H1 (cell line): ENCODE measurements around the gene PIK3C2G. TPM values are rescaled to one million over a fixed set of nuclear protein-coding genes. Genes with fewer than 3 reads are reported as not detected.

Source experiments
- CTCF ChIA-PET: fragments of 300-600 bp; sonication (Branson Sonifier 250); formaldehyde crosslinking; loops from one replicate; lab custom pipeline; 2021; ENCODE audit not compliant: partially characterized antibody; lab: Charles Lee
- POLR2A ChIA-PET: fragments of 300-600 bp; sonication (Branson Sonifier 250); formaldehyde crosslinking; loops from one replicate; lab custom pipeline; 2021; ENCODE audit warnings: inconsistent platforms; ENCODE audit not compliant: partially characterized antibody; lab: Charles Lee
- DNase-seq, 2 experiments: peaks; one replicate each; pipeline versions ENCODE4 v3.0.0 to v3.0.0-alpha.2; 2010 to 2022; ENCODE audit warnings: low spot score in 2 of 2, low read depth in 1 of 2, mixed read lengths in 1 of 2
- FAIRE-seq: peaks from 2 replicates; lab custom pipeline; 2011; peaks lifted over from hg19 to GRCh38; lab: Jason Lieb, UNC
- H2AFZ ChIP-seq: 2 replicates; pipeline ENCODE4 v1.8.1; 2012; ENCODE audit warnings: low read length, inconsistent platforms
- H2AK5ac ChIP-seq: 2 replicates; pipeline ENCODE4 v1.6.1; 2013; ENCODE audit warnings: low read depth, low read length
- H2BK120ac ChIP-seq: replicated peaks from 2 replicates; pipeline ENCODE3; 2013; ENCODE audit warnings: low read depth, low read length, inconsistent platforms
- H2BK12ac ChIP-seq: 2 replicates; pipeline ENCODE4 v1.6.1; 2013; ENCODE audit warnings: low read depth, low read length
- H2BK15ac ChIP-seq: 2 replicates; pipeline ENCODE4 v1.6.1; 2013; ENCODE audit warnings: low read length
- H2BK20ac ChIP-seq: 2 replicates; pipeline ENCODE4 v1.6.1; 2013; ENCODE audit warnings: low read length
- H2BK5ac ChIP-seq: 2 replicates; pipeline ENCODE4 v1.6.1; 2013; ENCODE audit warnings: low read depth, low read length
- H3K14ac ChIP-seq: 2 replicates; pipeline ENCODE4 v1.6.1; 2013; ENCODE audit warnings: inconsistent platforms; ENCODE audit not compliant: insufficient read length
- H3K18ac ChIP-seq: 2 replicates; pipeline ENCODE4 v1.6.1; 2013; ENCODE audit warnings: low read length; ENCODE audit errors: extremely low read depth
- H3K23ac ChIP-seq: 2 replicates; pipeline ENCODE4 v1.6.1; 2013; ENCODE audit warnings: inconsistent platforms; ENCODE audit not compliant: insufficient read length
- H3K23me2 ChIP-seq: 2 replicates; pipeline ENCODE4 v1.6.1; 2013; ENCODE audit warnings: low read depth, low read length
- H3K27ac ChIP-seq: 2 replicates; pipeline ENCODE4 v1.6.1; 2011; ENCODE audit warnings: low read depth, low read length, inconsistent platforms
- H3K27me3 ChIP-seq, 4 experiments: replicated peaks in 1 of 4; 1 replicate in 1 of 4; 2 replicates in 3 of 4; pipeline versions ENCODE4 v1.6.1 to v1.8.1; 2011 to 2013; ENCODE audit warnings: low read length in 3 of 4, mild to moderate bottlenecking in 3 of 4, inconsistent platforms in 2 of 4, mixed read lengths in 2 of 4, moderate library complexity in 1 of 4; ENCODE audit not compliant: control insufficient read depth in 3 of 4, insufficient read depth in 3 of 4; ENCODE audit errors: extremely low read depth in 1 of 4
- H3K36me3 ChIP-seq, 4 experiments: 2 replicates each; pipeline versions ENCODE4 v1.6.1 to v1.8.1; 2011 to 2013; ENCODE audit warnings: mild to moderate bottlenecking in 4 of 4, low read length in 3 of 4, moderate library complexity in 2 of 4, control low read depth in 1 of 4, inconsistent platforms in 1 of 4; ENCODE audit not compliant: insufficient read depth in 4 of 4, control insufficient read depth in 2 of 4
- H3K4ac ChIP-seq: replicated peaks from 2 replicates; pipeline ENCODE3; 2013; ENCODE audit warnings: low read length, low read depth, mixed read lengths, inconsistent platforms; ENCODE audit not compliant: insufficient read length
- H3K4me1 ChIP-seq, 4 experiments: replicated peaks in 1 of 4; 1 replicate in 1 of 4; 2 replicates in 3 of 4; pipeline versions ENCODE4 v1.6.1 to v1.8.1; 2011 to 2013; ENCODE audit warnings: low read length in 3 of 4, inconsistent platforms in 2 of 4, mixed read lengths in 1 of 4; ENCODE audit not compliant: insufficient read depth in 4 of 4, control insufficient read depth in 3 of 4
- H3K4me2 ChIP-seq, 2 experiments: 2 replicates each; pipeline versions ENCODE4 v1.6.1 to v1.8.1; 2011 to 2013; ENCODE audit warnings: low read depth in 2 of 2, low read length in 2 of 2, control low read depth in 1 of 2, inconsistent platforms in 1 of 2, mild to moderate bottlenecking in 1 of 2; ENCODE audit not compliant: insufficient read depth in 1 of 2
- H3K4me3 ChIP-seq, 4 experiments: fragments of 200-600, 300-600 bp in 1 of 4; sonication (generic), shearing (Covaris generic), sonication (Bioruptor Twin) in 1 of 4; 2 replicates each; pipeline versions ENCODE4 v1.5.1 to v1.8.1; 2011 to 2016; ENCODE audit warnings: low read length in 4 of 4, low read depth in 3 of 4, control low read depth in 2 of 4, inconsistent platforms in 2 of 4, mild to moderate bottlenecking in 2 of 4, mixed read lengths in 1 of 4, moderate library complexity in 1 of 4; ENCODE audit not compliant: insufficient read depth in 2 of 4; ENCODE audit errors: extremely low read depth in 1 of 4
- H3K56ac ChIP-seq: replicated peaks from 2 replicates; pipeline ENCODE3; 2013; ENCODE audit warnings: low read depth, mild to moderate bottlenecking, mixed read lengths, low read length, inconsistent platforms; ENCODE audit not compliant: insufficient read length
- H3K79me1 ChIP-seq: 2 replicates; pipeline ENCODE4 v1.6.1; 2013; ENCODE audit warnings: low read depth, low read length, control low read depth
- H3K79me2 ChIP-seq, 2 experiments: 2 replicates each; pipeline versions ENCODE4 v1.6.1 to v1.8.1; 2012 to 2013; ENCODE audit warnings: low read length in 2 of 2, mild to moderate bottlenecking in 2 of 2, inconsistent platforms in 1 of 2; ENCODE audit not compliant: insufficient read depth in 2 of 2, control insufficient read depth in 1 of 2
- H3K9ac ChIP-seq, 4 experiments: replicated peaks in 1 of 4; 1 replicate in 1 of 4; 2 replicates in 3 of 4; pipeline versions ENCODE4 v1.6.1 to v1.8.1; 2011 to 2013; ENCODE audit warnings: low read depth in 3 of 4, low read length in 3 of 4, control low read depth in 2 of 4, mild to moderate bottlenecking in 2 of 4, moderate library complexity in 2 of 4, inconsistent platforms in 1 of 4; ENCODE audit errors: extremely low read depth in 1 of 4
- H3K9me3 ChIP-seq, 2 experiments: 2 replicates each; pipeline versions ENCODE4 v1.6.1 to v1.8.1; 2012 to 2013; ENCODE audit warnings: mild to moderate bottlenecking in 2 of 2, moderate library complexity in 2 of 2, control low read depth in 1 of 2, inconsistent platforms in 1 of 2, low read depth in 1 of 2, low read length in 1 of 2, mixed read lengths in 1 of 2; ENCODE audit not compliant: insufficient read depth in 2 of 2
- H4K20me1 ChIP-seq, 2 experiments: replicated peaks in 1 of 2; 2 replicates each; pipeline versions ENCODE3 to v1.8.1; 2011 to 2013; ENCODE audit warnings: inconsistent platforms in 2 of 2, low read length in 2 of 2, mild to moderate bottlenecking in 1 of 2; ENCODE audit not compliant: insufficient read depth in 2 of 2, control insufficient read depth in 1 of 2
- H4K5ac ChIP-seq: 2 replicates; pipeline ENCODE4 v1.6.1; 2013; ENCODE audit warnings: low read length, low read depth, mixed read lengths, inconsistent platforms; ENCODE audit not compliant: insufficient read length
- H4K8ac ChIP-seq: 2 replicates; pipeline ENCODE4 v1.8.0; 2013; ENCODE audit warnings: mild to moderate bottlenecking, moderate library complexity, low read length, inconsistent platforms; ENCODE audit not compliant: insufficient read depth; ENCODE audit errors: extremely low read depth
- H4K91ac ChIP-seq: replicated peaks from 2 replicates; pipeline ENCODE3; 2013; ENCODE audit warnings: low read length, mixed read lengths, inconsistent platforms; ENCODE audit not compliant: insufficient read length
- CEBPB ChIP-seq: IDR thresholded peaks from 2 replicates; pipeline ENCODE4 v1.6.1; 2012; ENCODE audit warnings: low read depth, low read length
- EGR1 ChIP-seq: IDR thresholded peaks from 2 replicates; pipeline ENCODE4 v1.6.1; 2011; ENCODE audit warnings: low read depth, low read length, borderline replicate concordance
- EP300 ChIP-seq, 2 experiments: IDR thresholded peaks; 1 replicate in 1 of 2; 2 replicates in 1 of 2; pipeline ENCODE4 v1.6.1; 2011 to 2012; ENCODE audit warnings: low read depth in 2 of 2, low read length in 2 of 2, mild to moderate bottlenecking in 2 of 2, borderline replicate concordance in 1 of 2, inconsistent platforms in 1 of 2, moderate library complexity in 1 of 2
- SIRT6 ChIP-seq: IDR thresholded peaks from one replicate; pipeline ENCODE4 v1.7.1; 2012; ENCODE audit warnings: low read length, inconsistent platforms
- polyA plus RNA-seq, 7 experiments: library from polyadenylated mRNA; depleted of rRNA in 3 of 7; stranded (reverse) in 5 of 7; unstranded in 2 of 7; fragments of >200 nt in 5 of 7; fragments of 200-250 nt in 2 of 7; gene quantifications; 1 replicate in 5 of 7; 2 replicates in 1 of 7; 4 replicates in 1 of 7; pipeline versions ENCODE4 v1.2.1 to v1.2.3, GENCODE V29; 2011 to 2013; ENCODE audit warnings: missing spikeins in 2 of 7, mixed read lengths in 2 of 7
- total RNA-seq: library from RNA; stranded (reverse); fragmentation: NEBNext Ultra II Directional; extraction: Animal tissue kit (Norgen Biotek cat#: 25700); gene quantifications from 2 replicates; pipeline ENCODE4 v1.2.1, GENCODE V29; 2021

Gene PIK3C2G
- total and polyA plus RNA-seq, 2 of the 8 experiments (the other 6 are each of a cell fraction or from before 2014, with no cell fraction given), result not detected

- CTCF ChIA-PET, result interaction anchor here (0.7 kb wide), 1 partner anchor 33 kb away, joined by 3 read pairs; no protein-coding TSS in a partner anchor
- no peak overlapping the region for H2BK20ac ChIP-seq
- FAIRE-seq (no peak), DNase-seq (no peak)
- H3K56ac ChIP-seq, result no peak overlapping the region
- no peaks in the 10 kb centered on the region for H4K20me1 ChIP-seq
- H3K4me2 ChIP-seq, result no peak overlapping the region
- H3K27ac ChIP-seq, result no peak overlapping the region
- H2BK5ac ChIP-seq, result no peak overlapping the region
- H3K23ac ChIP-seq, result no peak overlapping the region
- POLR2A ChIA-PET, result no interaction called here
- no peaks in the 10 kb centered on the region for H3K4me1 ChIP-seq
- H2AK5ac ChIP-seq, result no peak overlapping the region
- no peak overlapping the region for H4K91ac ChIP-seq
- no peaks in the 10 kb centered on the region for H3K27me3 ChIP-seq
- H4K5ac ChIP-seq, result no peak overlapping the region
- H2BK120ac ChIP-seq, result no peak overlapping the region
- H3K9ac ChIP-seq, result no peak overlapping the region
- no peak overlapping the region for H3K14ac ChIP-seq
- no peak overlapping the region for H2AFZ ChIP-seq
- H3K4ac ChIP-seq, result no peak overlapping the region
- no peaks in the 10 kb centered on the region for H3K23me2 ChIP-seq
- no peak overlapping the region for H3K4me3 ChIP-seq
- TF ChIP-seq EP300 (IDR thresholded peaks at IDR 0.05; ENCODE audit: borderline replicate concordance in 1 of 2, low read depth in 2 of 2, low read length in 2 of 2) (no peak), SIRT6 (no peak), CEBPB (no peak), EGR1 (no peak)
- H3K18ac ChIP-seq, result no peak overlapping the region
- no peaks in the 10 kb centered on the region for H3K79me1 ChIP-seq
- no peaks in the 10 kb centered on the region for H3K79me2 ChIP-seq
- H3K9me3 ChIP-seq, result no peaks in the 10 kb centered on the region
- no peak overlapping the region for H4K8ac ChIP-seq
- no peak overlapping the region for H2BK15ac ChIP-seq
- H2BK12ac ChIP-seq, result no peak overlapping the region
- H3K36me3 ChIP-seq, result no peaks in the 10 kb centered on the region
Measured at GRCh38 chr12:18243238-18243637, 18.1 kb upstream of the PIK3C2G start.
